K562 (cell line): ENCODE measurements around the gene NTM.

Experiments
- CREB1 ChIP-seq, 2 experiments: sonication (generic) in 1 of 2; formaldehyde crosslinking in 1 of 2; IDR thresholded peaks; 2 replicates each; pipeline versions ENCODE4 v1.6.1 to v1.8.0; 2012 to 2022; ENCODE audit warnings: inconsistent platforms in 1 of 2, mild to moderate bottlenecking in 1 of 2, missing genetic modification reagents in 1 of 2, moderate library complexity in 1 of 2
- EP300 ChIP-seq: IDR thresholded peaks from 2 replicates; pipeline ENCODE4 v1.6.1; 2012; ENCODE audit warnings: low read length, improper control_type of control experiment
- HMG20B ChIP-seq: fragments of 250-450 bp; sonication (Bioruptor Pico); IDR thresholded peaks from 2 replicates; pipeline ENCODE4 v1.5.0; 2021; ENCODE audit warnings: mild to moderate bottlenecking
- NCOA2 ChIP-seq, 2 experiments: fragments of 450-650 bp; IDR thresholded peaks; 2 replicates each; pipeline ENCODE4 v1.6.1; 2018; ENCODE audit warnings: mild to moderate bottlenecking in 2 of 2, moderate library complexity in 1 of 2; ENCODE audit not compliant: partially characterized antibody in 2 of 2
- RNF219 ChIP-seq: fragments of 250-450 bp; sonication (Bioruptor Pico); IDR thresholded peaks from 2 replicates; pipeline ENCODE4 v1.5.0; 2022; ENCODE audit warnings: mild to moderate bottlenecking
- SIRT6 ChIP-seq: IDR thresholded peaks from one replicate; pipeline ENCODE4 v1.6.1; 2012; ENCODE audit warnings: low read depth, mild to moderate bottlenecking, control low read depth, inconsistent platforms, low read length, moderate library complexity
- TAF1 ChIP-seq: IDR thresholded peaks from 2 replicates; pipeline ENCODE4 v1.6.1; 2011; ENCODE audit warnings: mild to moderate bottlenecking, low read length, moderate library complexity; ENCODE audit not compliant: insufficient read depth, control insufficient read depth, severe bottlenecking; ENCODE audit errors: extremely low read depth
- ZNF263 ChIP-seq: sonication (generic); formaldehyde crosslinking; IDR thresholded peaks from 2 replicates; pipeline ENCODE4 v1.8.0; 2022; ENCODE audit warnings: mild to moderate bottlenecking, missing genetic modification reagents, borderline replicate concordance
- TF ChIP-seq, protein P1 (sequence below), 3 experiments: IDR thresholded peaks in 2 of 3; conservative IDR thresholded peaks in 1 of 3; 2 replicates each; pipeline ENCODE4 v1.5.1; 2011 to 2012; ENCODE audit warnings: low read length in 3 of 3, mild to moderate bottlenecking in 3 of 3, control low read depth in 2 of 3, improper control_type of control experiment in 1 of 3, inconsistent platforms in 1 of 3, low read depth in 1 of 3, mixed read lengths in 1 of 3, moderate library complexity in 1 of 3; ENCODE audit not compliant: insufficient read depth in 2 of 3

- TF ChIP-seq, protein P1, sequence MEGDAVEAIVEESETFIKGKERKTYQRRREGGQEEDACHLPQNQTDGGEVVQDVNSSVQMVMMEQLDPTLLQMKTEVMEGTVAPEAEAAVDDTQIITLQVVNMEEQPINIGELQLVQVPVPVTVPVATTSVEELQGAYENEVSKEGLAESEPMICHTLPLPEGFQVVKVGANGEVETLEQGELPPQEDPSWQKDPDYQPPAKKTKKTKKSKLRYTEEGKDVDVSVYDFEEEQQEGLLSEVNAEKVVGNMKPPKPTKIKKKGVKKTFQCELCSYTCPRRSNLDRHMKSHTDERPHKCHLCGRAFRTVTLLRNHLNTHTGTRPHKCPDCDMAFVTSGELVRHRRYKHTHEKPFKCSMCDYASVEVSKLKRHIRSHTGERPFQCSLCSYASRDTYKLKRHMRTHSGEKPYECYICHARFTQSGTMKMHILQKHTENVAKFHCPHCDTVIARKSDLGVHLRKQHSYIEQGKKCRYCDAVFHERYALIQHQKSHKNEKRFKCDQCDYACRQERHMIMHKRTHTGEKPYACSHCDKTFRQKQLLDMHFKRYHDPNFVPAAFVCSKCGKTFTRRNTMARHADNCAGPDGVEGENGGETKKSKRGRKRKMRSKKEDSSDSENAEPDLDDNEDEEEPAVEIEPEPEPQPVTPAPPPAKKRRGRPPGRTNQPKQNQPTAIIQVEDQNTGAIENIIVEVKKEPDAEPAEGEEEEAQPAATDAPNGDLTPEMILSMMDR (IDR thresholded peaks at IDR 0.05 in 2 of 3, conservative IDR thresholded peaks at IDR 0.05 in 1 of 3; ENCODE audit: insufficient read depth in 2 of 3, low read depth in 1 of 3, low read length in 3 of 3), result no peak
- TF ChIP-seq CREB1 (IDR thresholded peaks at IDR 0.05) (no peak), CREB1 (CRISPR knock-in tag; IDR thresholded peaks at IDR 0.05) (no peak), EP300 (no peak), RNF219 (no peak), NCOA2 (IDR thresholded peaks at IDR 0.05; ENCODE audit: partially characterized antibody in 2 of 2) (no peak), SIRT6 (no peak), TAF1 (no peak), HMG20B (CRISPR knock-in tag) (no peak), ZNF263 (CRISPR knock-in tag) (no peak)
Measured at GRCh38 chr11:131852757-131853156, 482.3 kb downstream of the NTM start.
